ENCODE results near the gene WRNIP1. TPM values are rescaled to one million over a fixed set of nuclear protein-coding genes. Genes with fewer than 3 reads are reported as not detected.

WRNIP1 gene
- total RNA-seq, 1 experiment from 2014 or later = 78.8 TPM

DNA sequence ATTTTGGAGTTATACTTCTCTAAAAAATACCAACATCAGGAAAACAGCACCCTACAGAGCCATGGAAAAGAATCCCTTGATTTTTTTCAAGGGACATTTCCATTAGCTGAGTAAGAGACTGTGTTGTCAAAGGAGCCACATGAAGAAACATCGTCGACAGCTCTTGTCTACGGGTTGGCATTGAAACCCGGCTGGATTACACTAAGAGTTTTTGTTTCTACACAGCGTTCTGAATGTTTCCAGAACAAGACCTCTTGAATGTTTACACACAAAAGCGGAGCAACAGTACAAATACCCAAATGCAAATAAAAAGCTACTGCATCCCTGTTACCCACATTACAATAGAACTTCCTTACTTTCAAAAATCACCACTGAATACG lies 12.1 kb upstream of the WRNIP1 start:
- ChIA-PET RAD21 (ENCODE audit: low non-redundant PET in 1 of 2, low total read pairs in 2 of 2, uncharacterized antibody in 2 of 2, unreplicated experiment in 2 of 2) (no interaction called here), POLR2A (interaction anchor here (0.6 kb wide), 1 partner anchor 312 kb away, joined by 3 read pairs; no protein-coding TSS in a partner anchor), CTCF (no interaction called here)
- ATAC-seq (no peak), DNase-seq (ENCODE audit: low read depth, low spot score) (no peak)
- Histone ChIP-seq H4K20me1 (ENCODE audit: insufficient read depth) (no peaks in the 10 kb centered on the region), H3K9me2 (ENCODE audit: insufficient read depth) (no peaks in the 10 kb centered on the region), H3K9ac (ENCODE audit: low read length) (no peak overlapping the region), H2AFZ (ENCODE audit: low read depth, low read length, poor library complexity, severe bottlenecking) (no peak overlapping the region), H3K4me3 (replicated peaks in 1 of 2; ENCODE audit: low read depth in 1 of 2, low read length in 2 of 2) (no peak overlapping the region), H3K9me3 (ENCODE audit: control insufficient read depth in 1 of 2, insufficient read depth in 1 of 2, low read depth in 1 of 2, low read length in 2 of 2) (no peaks in the 10 kb centered on the region), H3K27ac (ENCODE audit: low read depth, low read length) (no peak overlapping the region), H3K27me3 (ENCODE audit: insufficient read depth, low read length) (no peaks in the 10 kb centered on the region), H3K4me1 (ENCODE audit: control insufficient read depth in 1 of 2, insufficient read depth in 2 of 2, low read length in 2 of 2) (peaks cover 3 to 9% of the 10 kb centered on the region in 2 experiments; a peak in 3 of 4 replicates), H3K79me2 (ENCODE audit: insufficient read depth, low read length) (no peaks in the 10 kb centered on the region), H3K4me2 (ENCODE audit: low read length) (no peak overlapping the region), H3K36me3 (ENCODE audit: control insufficient read depth in 1 of 2, insufficient read depth in 2 of 2, low read length in 2 of 2) (no peaks in the 10 kb centered on the region)
- intact Hi-C loops (cut with micrococcal nuclease) = no loop called here
- no TSS peak for BruUV-seq (replicated peaks)
- TF ChIP-seq ZNF274 (IDR thresholded peaks at IDR 0.05; ENCODE audit: low read depth, low read length) = no peak
- TF ChIP-seq EZH2phosphoT487 (IDR thresholded peaks at IDR 0.05; ENCODE audit: borderline replicate concordance) = no peak
- TF ChIP-seq, protein P1, sequence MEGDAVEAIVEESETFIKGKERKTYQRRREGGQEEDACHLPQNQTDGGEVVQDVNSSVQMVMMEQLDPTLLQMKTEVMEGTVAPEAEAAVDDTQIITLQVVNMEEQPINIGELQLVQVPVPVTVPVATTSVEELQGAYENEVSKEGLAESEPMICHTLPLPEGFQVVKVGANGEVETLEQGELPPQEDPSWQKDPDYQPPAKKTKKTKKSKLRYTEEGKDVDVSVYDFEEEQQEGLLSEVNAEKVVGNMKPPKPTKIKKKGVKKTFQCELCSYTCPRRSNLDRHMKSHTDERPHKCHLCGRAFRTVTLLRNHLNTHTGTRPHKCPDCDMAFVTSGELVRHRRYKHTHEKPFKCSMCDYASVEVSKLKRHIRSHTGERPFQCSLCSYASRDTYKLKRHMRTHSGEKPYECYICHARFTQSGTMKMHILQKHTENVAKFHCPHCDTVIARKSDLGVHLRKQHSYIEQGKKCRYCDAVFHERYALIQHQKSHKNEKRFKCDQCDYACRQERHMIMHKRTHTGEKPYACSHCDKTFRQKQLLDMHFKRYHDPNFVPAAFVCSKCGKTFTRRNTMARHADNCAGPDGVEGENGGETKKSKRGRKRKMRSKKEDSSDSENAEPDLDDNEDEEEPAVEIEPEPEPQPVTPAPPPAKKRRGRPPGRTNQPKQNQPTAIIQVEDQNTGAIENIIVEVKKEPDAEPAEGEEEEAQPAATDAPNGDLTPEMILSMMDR (IDR thresholded peaks at IDR 0.05 in 2 of 3, conservative IDR thresholded peaks at IDR 0.05 in 1 of 3; ENCODE audit: borderline replicate concordance in 1 of 3, insufficient read depth in 1 of 3, low read depth in 2 of 3, low read length in 2 of 3) = no peak
- TF ChIP-seq POLR2A (IDR thresholded peaks at IDR 0.05; ENCODE audit: borderline replicate concordance, extremely low read depth, insufficient read depth, insufficient read length) = no peak
- TF ChIP-seq, protein P2, sequence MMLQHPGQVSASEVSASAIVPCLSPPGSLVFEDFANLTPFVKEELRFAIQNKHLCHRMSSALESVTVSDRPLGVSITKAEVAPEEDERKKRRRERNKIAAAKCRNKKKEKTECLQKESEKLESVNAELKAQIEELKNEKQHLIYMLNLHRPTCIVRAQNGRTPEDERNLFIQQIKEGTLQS (IDR thresholded peaks at IDR 0.05) = no peak
- no peak for TF ChIP-seq ZFX (IDR thresholded peaks at IDR 0.05)
- TF ChIP-seq POLR2AphosphoS5 (IDR thresholded peaks at IDR 0.05; ENCODE audit: low read depth, low read length) = no peak
- no peak for TF ChIP-seq EGR1 (IDR thresholded peaks at IDR 0.05; ENCODE audit: low read depth)
- TF ChIP-seq, protein P3, sequence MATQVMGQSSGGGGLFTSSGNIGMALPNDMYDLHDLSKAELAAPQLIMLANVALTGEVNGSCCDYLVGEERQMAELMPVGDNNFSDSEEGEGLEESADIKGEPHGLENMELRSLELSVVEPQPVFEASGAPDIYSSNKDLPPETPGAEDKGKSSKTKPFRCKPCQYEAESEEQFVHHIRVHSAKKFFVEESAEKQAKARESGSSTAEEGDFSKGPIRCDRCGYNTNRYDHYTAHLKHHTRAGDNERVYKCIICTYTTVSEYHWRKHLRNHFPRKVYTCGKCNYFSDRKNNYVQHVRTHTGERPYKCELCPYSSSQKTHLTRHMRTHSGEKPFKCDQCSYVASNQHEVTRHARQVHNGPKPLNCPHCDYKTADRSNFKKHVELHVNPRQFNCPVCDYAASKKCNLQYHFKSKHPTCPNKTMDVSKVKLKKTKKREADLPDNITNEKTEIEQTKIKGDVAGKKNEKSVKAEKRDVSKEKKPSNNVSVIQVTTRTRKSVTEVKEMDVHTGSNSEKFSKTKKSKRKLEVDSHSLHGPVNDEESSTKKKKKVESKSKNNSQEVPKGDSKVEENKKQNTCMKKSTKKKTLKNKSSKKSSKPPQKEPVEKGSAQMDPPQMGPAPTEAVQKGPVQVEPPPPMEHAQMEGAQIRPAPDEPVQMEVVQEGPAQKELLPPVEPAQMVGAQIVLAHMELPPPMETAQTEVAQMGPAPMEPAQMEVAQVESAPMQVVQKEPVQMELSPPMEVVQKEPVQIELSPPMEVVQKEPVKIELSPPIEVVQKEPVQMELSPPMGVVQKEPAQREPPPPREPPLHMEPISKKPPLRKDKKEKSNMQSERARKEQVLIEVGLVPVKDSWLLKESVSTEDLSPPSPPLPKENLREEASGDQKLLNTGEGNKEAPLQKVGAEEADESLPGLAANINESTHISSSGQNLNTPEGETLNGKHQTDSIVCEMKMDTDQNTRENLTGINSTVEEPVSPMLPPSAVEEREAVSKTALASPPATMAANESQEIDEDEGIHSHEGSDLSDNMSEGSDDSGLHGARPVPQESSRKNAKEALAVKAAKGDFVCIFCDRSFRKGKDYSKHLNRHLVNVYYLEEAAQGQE (IDR thresholded peaks at IDR 0.05; ENCODE audit: low read depth) = no peak
- TF ChIP-seq, protein P4, sequence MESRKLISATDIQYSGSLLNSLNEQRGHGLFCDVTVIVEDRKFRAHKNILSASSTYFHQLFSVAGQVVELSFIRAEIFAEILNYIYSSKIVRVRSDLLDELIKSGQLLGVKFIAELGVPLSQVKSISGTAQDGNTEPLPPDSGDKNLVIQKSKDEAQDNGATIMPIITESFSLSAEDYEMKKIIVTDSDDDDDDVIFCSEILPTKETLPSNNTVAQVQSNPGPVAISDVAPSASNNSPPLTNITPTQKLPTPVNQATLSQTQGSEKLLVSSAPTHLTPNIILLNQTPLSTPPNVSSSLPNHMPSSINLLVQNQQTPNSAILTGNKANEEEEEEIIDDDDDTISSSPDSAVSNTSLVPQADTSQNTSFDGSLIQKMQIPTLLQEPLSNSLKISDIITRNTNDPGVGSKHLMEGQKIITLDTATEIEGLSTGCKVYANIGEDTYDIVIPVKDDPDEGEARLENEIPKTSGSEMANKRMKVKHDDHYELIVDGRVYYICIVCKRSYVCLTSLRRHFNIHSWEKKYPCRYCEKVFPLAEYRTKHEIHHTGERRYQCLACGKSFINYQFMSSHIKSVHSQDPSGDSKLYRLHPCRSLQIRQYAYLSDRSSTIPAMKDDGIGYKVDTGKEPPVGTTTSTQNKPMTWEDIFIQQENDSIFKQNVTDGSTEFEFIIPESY (IDR thresholded peaks at IDR 0.05; ENCODE audit: extremely low read depth, insufficient replicate concordance, low read length) = no peak
- TF ChIP-seq FOSL1 (IDR thresholded peaks at IDR 0.05; ENCODE audit: low read depth) = no peak
- no peak for TF ChIP-seq CBX3 (IDR thresholded peaks at IDR 0.05; ENCODE audit: low read depth)
- TF ChIP-seq TCF7L2 (IDR thresholded peaks at IDR 0.05; ENCODE audit: borderline replicate concordance, extremely low read depth, insufficient read depth, insufficient read length) = no peak
- TF ChIP-seq, protein P5, sequence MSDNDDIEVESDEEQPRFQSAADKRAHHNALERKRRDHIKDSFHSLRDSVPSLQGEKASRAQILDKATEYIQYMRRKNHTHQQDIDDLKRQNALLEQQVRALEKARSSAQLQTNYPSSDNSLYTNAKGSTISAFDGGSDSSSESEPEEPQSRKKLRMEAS (IDR thresholded peaks at IDR 0.05) = no peak
- no peak for TF ChIP-seq EZH2 (IDR thresholded peaks at IDR 0.05)
- no peak for TF ChIP-seq RAD21 (IDR thresholded peaks at IDR 0.05; ENCODE audit: low read depth)
- no peak for TF ChIP-seq JUND (IDR thresholded peaks at IDR 0.05)
- TF ChIP-seq YY1 (IDR thresholded peaks at IDR 0.05; ENCODE audit: extremely low read depth, insufficient replicate concordance, low read depth, low read length) = no peak
- TF ChIP-seq SRF (IDR thresholded peaks at IDR 0.05; ENCODE audit: low read depth) = no peak
- no peak for TF ChIP-seq ELF1 (IDR thresholded peaks at IDR 0.05; ENCODE audit: borderline replicate concordance, low read depth)

Measured in HCT116 (cell line).